NCI-H774 (cell line): Measurements from ENCODE around the gene OTUB1.
A peak's percentile ranks its signal among the peaks of the same experiment; 100 is the strongest.
"Not testable (repeated sequence)": the region's sequence is repeated elsewhere in the genome, so short reads cannot be mapped to it uniquely, and the experiment has no call there.

Source experiments
- DNase-seq: peaks from one replicate; lab custom pipeline; 2025; lab: John Stamatoyannopoulos, UW

The OTUB1 gene

DNA sequence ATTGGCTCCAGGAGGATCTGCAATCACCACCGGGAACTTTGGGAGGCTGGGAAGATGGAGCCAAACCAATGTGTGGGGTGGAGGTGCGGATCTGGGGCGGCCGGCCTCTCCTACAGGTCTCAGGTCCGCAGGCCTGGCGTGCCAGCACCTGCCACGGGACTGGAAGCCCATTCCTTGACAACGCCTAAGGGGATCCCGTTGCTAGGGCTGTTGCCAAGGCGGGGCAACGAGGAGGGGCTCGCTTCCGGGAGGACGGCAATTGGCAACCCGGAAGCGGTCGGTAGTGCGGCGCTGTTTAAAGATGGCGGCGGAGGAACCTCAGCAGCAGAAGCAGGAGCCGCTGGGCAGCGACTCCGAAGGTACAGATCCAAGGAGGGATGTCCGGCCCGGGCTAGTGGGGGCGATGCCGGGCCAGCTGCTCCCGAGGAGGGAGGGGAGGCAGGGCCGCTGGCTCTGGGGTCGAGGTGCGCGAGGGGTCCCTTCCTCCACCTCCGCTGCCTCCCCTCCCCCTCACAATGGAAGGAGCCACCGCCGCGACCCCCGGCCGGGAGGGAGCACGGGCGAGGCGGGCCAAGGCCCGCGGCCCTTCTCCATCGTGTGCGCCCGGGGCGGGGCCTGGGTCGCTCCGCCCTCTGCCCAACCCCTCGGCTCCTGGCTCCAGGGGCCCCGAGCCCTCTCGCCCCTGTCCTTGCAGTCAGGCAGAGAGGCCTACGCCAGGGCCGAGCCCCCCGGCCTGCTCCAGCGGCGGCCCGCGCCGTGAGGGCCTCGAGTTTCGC, at the start of gene OTUB1:
Gene OTUB1 (plus strand): TSS at position 283 of the 776 bp plus-strand sequence. CDS start 19 bp downstream, at position 302.
- peak; percentile 96 for DNase-seq

DNA sequence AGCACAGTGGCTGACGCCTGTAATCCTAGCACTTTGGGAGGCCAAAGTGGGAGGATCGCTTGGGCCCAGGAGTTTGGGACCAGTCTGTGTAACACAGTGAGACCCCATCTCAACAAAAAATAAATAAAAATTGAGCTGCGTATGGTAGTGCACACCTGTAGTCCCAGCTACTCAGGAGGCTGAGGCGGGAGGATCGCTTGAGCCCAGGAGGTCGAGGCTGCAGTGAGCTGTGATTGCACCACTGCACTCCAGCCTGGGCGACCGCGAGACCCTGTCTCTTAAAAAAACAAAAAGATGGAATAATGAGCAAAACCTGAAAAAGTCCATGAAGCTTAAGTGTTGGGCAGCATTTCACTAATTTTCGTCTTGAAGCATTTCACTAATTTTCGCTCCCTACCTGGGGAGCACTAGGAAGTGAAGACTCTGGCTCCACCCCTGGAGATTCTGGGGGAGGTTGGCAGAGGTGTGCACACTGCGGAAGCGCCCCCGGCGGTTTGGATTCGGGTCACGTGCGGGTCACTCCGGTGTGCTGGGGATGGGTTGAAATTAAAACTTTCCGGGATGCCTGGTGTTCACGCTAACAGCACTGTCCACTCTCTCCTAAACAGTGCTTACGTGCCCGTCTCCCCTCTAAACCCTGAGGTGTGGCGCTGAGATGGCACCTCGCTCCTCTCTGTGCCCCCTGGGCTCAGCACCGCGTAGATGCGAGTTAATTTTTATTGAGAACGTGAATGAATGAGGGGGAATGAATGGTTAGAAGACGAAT, 48.3 kb upstream of the OTUB1 start:
- DNase-seq: peak; percentile 31

DNA sequence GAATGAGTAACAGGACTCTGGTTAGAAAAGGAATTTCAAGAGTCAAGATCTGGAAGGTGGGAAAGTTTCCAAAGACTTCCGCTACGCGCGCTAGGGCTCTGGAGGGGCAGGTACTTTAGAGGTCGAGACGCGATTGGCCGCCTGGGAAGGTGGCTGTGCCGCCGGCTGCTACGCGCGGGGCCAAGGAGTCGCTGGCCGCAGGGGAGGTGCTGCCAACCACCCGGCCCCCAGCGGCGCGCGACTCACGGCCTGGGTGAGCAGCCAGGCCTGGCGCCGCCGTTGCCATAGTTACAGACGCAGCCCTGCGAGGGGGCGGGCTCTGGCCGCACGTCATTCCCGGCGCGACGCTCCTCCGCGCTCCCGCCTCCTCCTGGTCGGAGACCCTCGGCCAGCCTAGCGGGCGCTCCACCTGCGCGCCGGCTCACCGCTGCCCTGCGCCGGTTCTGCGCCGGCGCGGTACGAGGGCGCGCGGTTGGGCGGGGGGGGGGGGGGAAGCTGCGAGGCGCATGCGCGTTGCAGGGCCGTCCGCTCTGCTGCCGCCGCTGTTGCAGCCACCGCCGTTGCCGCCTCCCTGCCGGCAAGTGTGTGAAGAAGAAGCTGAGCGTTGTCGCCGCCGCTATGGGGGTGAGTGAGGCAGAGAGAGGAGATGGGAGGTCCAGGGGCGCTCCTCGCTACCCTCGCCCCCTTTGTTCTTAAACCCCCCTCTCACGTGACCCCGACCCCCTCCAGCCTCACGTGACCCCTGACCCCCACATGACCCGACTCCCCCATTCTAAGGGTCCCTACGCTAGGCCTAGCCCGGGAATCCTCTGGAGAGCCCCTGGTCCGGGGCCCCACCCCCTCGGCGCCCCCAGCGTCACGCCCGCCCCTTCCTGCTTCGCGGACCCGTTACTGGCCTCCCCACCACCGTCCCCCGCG, 47.5 kb upstream of the OTUB1 start, which contains the start of gene NAA40:
Gene NAA40 (plus strand): TSS at position 524 of the 918 bp plus-strand sequence. CDS start 95 bp downstream, at position 619.
- peak; percentile 99 for DNase-seq

DNA sequence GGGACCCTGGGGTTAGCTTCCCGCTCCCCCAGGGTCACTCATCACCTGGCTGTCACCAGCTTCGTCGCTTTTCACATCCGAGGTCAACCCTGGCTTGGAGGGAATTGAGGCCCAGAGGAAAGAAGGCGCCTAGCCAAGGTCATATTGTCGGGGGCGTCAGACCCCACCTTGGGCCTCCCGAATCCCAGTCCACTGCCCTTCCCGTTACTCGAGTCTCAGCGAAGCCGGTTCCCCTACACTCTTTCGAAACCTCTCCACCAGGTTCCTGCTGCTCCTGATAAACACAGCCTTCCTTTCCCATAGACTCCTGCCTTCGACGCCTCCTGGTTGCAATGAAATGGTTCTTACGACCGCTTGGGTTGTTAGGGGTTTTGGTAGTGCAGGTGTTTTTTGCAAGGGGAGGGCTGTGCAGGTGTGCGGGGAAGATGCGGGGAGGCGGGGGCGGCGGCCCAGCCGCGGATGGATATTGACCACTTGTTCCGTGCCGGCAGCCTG, 46.8 kb upstream of the OTUB1 start:
- no peak for DNase-seq

DNA sequence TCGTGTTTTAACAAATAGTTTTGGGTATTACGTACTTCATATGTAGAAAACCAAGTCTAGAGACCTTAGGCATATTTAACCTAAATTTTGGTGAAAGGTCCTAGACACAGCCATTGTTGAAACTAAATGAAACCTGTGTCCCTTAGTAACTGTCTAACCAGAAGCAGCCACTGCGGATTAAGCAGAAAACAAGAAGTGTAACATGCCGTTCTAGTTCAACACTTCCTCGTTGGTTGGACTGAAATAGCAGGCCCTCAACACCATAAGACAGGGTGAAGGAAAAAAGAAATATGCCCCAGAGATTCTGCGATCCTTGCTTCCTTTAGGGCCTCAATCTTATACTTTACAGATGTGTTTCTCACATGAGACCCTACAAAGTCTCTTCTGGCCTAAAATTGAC, 45.5 kb upstream of the OTUB1 start:
- DNase-seq: no peak

DNA sequence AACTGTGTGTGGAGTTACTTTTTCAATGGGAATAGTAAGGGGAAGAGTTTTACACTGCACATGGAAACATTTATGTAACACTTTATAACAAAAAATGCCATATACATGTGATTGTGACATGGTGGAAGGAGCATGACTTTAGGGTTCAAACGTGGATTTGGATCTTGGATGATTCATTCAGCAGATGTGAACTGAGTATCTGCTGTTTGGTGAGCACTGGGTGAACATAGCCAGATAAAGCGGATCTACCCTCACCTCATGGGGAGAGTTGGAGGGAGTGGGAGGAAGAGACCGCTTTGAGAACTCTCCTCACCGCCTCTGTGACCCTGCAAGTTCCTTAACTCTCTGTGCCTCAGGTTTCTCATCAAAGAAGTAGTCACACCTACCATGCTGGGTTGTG, 44.3 kb upstream of the OTUB1 start:
- DNase-seq: no peak

- no peak for DNase-seq
Measured at GRCh38 chr11:63942803-63943202, 43.4 kb upstream of the OTUB1 start.

GRCh38 chr11:63944987-63945386, 41.3 kb upstream of the OTUB1 start:
- DNase-seq: no peak

- DNase-seq: peak; percentile 35
Measured at GRCh38 chr11:63945477-63946163, 40.6 kb upstream of the OTUB1 start.

GRCh38 chr11:63951779-63952536, 34.3 kb upstream of the OTUB1 start:
- DNase-seq: no peak

DNA sequence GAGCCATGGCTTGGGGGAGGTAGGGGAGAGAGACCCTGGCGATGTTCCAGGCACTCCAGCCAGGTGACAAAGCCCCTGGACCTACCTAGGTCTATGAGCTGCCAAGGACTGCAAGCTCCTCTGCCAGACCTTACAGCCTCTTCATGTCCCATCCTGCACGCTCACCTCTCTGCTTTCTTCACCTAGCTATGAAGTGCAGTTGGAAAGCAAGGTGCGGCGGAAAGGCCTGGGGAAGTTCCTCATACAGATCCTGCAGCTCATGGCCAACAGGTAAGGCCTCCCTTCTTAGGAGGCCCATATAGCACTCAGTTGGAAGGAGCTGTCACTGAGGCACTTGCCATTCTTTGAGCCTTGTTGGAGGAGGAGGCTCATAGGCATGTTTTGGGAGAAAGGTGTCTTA, 33.7 kb upstream of the OTUB1 start:
- no peak for DNase-seq

DNA sequence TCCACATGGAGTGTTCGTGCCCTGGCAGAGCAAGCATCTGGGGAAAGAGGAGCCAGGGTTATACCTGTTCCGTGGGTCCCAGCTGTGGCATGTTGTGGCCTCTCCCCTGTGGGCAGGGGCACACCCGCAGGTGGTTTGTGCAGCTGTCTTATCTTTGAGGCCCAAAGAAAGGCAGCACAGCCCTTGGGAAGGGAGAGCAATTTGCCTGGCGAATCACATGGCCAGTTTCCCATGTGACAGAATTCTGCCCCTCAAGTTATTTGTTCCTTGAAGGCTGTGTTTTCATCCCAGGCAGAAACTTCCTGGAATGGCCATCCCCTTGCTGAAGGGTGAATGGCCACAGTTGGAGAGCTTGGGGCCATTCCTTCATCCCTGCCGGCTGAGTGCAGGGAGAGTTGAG, 28.2 kb upstream of the OTUB1 start:
- no peak for DNase-seq

DNA sequence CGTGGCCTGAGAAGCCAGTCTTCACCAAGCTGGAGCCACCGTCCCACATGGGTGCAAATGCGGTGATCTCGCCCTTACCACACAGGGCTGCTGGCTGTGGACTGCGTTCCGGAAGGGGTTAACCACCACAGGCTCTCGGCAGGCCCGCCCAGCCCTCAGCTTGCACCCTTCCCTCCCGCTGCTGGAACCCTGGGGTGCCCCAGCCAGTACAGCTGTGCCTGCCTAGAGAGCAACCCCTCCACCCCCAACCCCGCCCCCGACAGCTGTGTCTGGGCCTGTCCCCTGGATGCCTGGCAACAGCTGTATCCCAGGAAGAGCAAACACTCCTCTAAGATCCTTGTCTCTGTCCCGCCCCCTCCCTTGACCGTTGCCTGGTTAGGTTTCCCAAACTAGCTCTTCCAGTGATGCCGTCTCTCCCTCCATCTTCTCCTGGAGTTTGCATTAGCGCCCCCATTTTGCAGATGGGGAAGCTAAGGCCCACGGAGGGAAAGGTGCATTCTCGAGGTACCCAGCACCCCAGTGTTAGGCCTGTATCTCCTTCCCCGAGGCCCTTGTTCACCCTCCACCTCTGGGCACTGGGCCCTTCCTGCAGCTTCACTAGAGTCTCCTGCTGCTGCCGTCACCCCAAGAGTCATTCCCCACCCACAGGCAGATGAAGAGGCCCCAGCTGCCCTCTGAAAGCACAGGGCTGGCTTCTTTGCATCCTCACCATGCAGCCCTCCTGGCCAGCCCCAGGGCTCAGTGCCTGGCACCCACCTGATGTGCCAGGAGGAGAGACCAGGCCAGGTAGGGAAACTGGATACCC, 24.4 kb upstream of the OTUB1 start:
- DNase-seq: peak; percentile 48

- not testable (repeated sequence) for DNase-seq
Measured at GRCh38 chr11:63963895-63964294, 22.3 kb upstream of the OTUB1 start.

- no peak for DNase-seq
Measured at GRCh38 chr11:63966444-63966843, 19.8 kb upstream of the OTUB1 start.

DNA sequence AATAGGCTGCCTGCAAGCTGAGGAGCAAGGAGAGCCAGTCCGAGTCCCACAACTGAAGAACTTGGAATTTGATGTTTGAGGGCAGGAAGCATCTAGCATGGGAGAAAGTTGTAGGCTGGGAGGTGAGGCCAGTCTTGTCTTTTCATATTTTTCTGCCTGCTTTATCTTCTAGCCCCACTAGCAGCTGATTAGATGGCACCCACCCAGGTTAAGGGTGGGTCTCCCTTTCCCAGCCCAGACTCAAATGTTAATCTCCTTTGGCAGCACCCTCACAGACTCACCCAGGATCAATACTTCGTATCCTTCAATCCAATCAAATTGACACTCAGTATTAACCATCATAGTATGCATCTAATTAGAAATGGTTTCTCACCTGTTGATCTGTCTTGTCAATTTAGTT, 16.8 kb upstream of the OTUB1 start:
- no peak for DNase-seq

DNA sequence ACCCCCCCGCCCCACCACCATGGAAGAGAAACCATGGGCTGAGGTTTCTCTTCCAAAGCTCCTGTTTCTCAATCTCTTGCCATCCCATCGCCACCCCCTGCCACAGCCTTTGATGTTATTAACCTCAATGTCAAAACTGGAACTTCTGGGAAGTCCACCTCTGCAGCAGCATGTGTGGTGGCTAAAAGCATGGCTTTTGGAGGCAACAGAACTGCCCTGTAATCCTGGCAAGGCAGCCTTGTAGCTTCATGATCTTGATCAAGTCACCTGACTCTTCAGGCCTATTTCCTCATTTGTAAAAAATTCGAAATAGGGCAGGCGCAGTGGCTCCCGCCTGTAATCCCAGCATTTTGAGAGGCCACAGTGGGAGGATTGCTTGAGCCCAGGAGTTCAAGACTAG, 15.3 kb upstream of the OTUB1 start:
- DNase-seq: no peak

- not testable (repeated sequence) for DNase-seq
Measured at GRCh38 chr11:63973912-63974258, 12.4 kb upstream of the OTUB1 start.

- peak; percentile 100 for DNase-seq
Measured at GRCh38 chr11:63974259-63975143, 11.7 kb upstream of the OTUB1 start, which contains the start of gene COX8A. Gene COX8A, plus strand, starts transcription at chr11:63974620. Its CDS starts 61 bp downstream, at chr11:63974681.
